ENCODE results near the gene TAS2R16. TPM values are rescaled to one million over a fixed set of nuclear protein-coding genes. Genes with fewer than 3 reads are reported as not detected.

Gene TAS2R16
- total and polyA plus RNA-seq, 2 experiments from 2014 or later: not detected

DNA sequence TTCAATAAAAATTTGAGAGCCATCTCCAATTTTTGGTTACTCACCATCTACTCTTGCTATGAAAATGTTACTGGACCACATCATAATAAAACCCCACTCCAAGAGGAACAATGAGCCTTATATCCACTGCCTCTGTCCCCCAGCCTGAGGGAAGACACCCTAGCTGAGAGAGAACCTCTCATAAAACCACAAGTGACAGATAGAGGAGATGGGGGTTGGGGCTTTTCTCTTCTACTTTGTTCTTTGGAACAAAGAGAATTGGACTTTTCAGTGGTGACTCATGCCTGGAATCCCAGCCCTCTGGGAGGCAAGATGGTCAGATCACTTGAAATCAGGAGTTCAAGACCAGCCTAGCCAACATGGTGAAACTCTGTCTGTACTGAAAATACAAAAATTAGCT, 27.6 kb upstream of the TAS2R16 start:
- no peaks in the 10 kb centered on the region for H3K9me3 ChIP-seq (ENCODE audit: low read depth)
- H2AFZ ChIP-seq: no peak overlapping the region
- H3K9me2 ChIP-seq (ENCODE audit: insufficient read depth): no peaks in the 10 kb centered on the region
- no peak overlapping the region for H3K4me2 ChIP-seq (ENCODE audit: unreplicated experiment)
- no peaks in the 10 kb centered on the region for H3F3A ChIP-seq (ENCODE audit: insufficient read depth)
- H3K27me3 ChIP-seq (replicated peaks; ENCODE audit: insufficient read depth): no peaks in the 10 kb centered on the region
- no peak for TF ChIP-seq EZH2 (IDR thresholded peaks at IDR 0.05; ENCODE audit: insufficient read depth, poor library complexity, severe bottlenecking)
- no peak for TF ChIP-seq EZH2phosphoT487 (IDR thresholded peaks at IDR 0.05; ENCODE audit: insufficient read depth, low read depth)
- no peak overlapping the region for H3K9ac ChIP-seq
- no peaks in the 10 kb centered on the region for H3K36me3 ChIP-seq (ENCODE audit: low read depth)
- no peak overlapping the region for H3K4me3 ChIP-seq
- H3K4me1 ChIP-seq (ENCODE audit: insufficient read depth): no peaks in the 10 kb centered on the region
- no peak overlapping the region for H3K27ac ChIP-seq
- no peaks in the 10 kb centered on the region for H4K20me1 ChIP-seq (ENCODE audit: insufficient read depth)
- no peaks in the 10 kb centered on the region for H3K79me2 ChIP-seq (ENCODE audit: insufficient read depth)
- in situ Hi-C loops (cut with MboI): no loop called here
- no peak for DNase-seq

DNA sequence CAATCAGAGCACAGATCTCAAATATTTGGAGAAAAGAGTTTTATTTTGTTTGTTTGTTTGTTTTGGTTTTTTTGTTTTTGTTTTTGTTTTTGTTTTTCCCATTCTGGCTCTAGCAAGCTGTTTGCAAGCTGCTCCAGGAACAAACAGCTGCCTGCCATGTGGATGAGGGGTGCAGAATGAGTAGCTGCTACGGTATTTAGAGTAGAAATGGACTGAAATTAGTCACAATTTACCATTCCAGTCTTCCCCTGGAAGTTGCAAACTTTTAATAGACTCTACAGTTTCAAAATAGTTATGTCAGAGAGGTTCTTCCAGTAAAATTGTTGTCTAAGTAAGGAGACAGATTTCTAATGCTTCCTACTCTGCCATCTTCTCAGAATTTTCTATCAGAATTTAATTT, 27.1 kb upstream of the TAS2R16 start:
- in situ Hi-C loops (cut with MboI): no loop called here
- 0 to 5% methylated on average over 1 of the region's 1 CpG for WGBS, 2 experiments (ENCODE audit: low coverage in 1 of 2, low lambda C conversion rate in 2 of 2, missing lambda C conversion rate in 2 of 2)
- no peak for TF ChIP-seq EZH2 (IDR thresholded peaks at IDR 0.05; ENCODE audit: insufficient read depth, poor library complexity, severe bottlenecking)
- no peak for TF ChIP-seq EZH2phosphoT487 (IDR thresholded peaks at IDR 0.05; ENCODE audit: insufficient read depth, low read depth)

DNA sequence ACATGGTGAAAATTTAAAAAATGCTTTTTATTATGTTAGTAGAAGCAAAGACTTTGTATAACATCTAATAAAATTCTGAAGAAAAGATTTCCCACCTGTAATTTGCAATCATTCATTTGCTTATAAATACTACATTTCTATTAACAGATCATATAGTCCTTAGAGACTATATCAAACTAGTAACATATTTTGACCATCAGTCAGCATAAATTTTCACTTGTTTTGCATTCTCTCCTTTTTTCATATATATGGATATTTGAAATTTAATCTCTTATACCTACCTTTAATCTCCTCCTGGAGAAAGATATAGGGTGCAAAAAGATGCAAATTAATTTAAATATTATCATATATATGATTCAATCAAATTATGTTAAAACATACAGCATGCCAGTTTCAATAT, 16.9 kb upstream of the TAS2R16 start:
- TF ChIP-seq EZH2 (IDR thresholded peaks at IDR 0.05; ENCODE audit: insufficient read depth, poor library complexity, severe bottlenecking) (no peak), EZH2phosphoT487 (IDR thresholded peaks at IDR 0.05; ENCODE audit: insufficient read depth, low read depth) (no peak)
- no peaks in the 10 kb centered on the region for H3K9me3 ChIP-seq (ENCODE audit: low read depth)
- H3K9me2 ChIP-seq (ENCODE audit: insufficient read depth): no peaks in the 10 kb centered on the region
- H3K27ac ChIP-seq: no peak overlapping the region
- in situ Hi-C loops (cut with MboI): no loop called here
- no peak overlapping the region for H2AFZ ChIP-seq
- H3K36me3 ChIP-seq (ENCODE audit: low read depth): no peaks in the 10 kb centered on the region
- H4K20me1 ChIP-seq (ENCODE audit: insufficient read depth): no peaks in the 10 kb centered on the region
- no peak for DNase-seq
- H3K4me2 ChIP-seq (ENCODE audit: unreplicated experiment): no peak overlapping the region
- H3K4me1 ChIP-seq (ENCODE audit: insufficient read depth): no peaks in the 10 kb centered on the region
- H3K27me3 ChIP-seq (replicated peaks; ENCODE audit: insufficient read depth): no peaks in the 10 kb centered on the region
- no peaks in the 10 kb centered on the region for H3K79me2 ChIP-seq (ENCODE audit: insufficient read depth)
- H3K4me3 ChIP-seq: no peak overlapping the region
- H3K9ac ChIP-seq: no peak overlapping the region
- H3F3A ChIP-seq (ENCODE audit: insufficient read depth): no peaks in the 10 kb centered on the region

More for the DNA sequence above, 27.1 kb upstream of the TAS2R16 start:
- Histone ChIP-seq H3K27me3 (replicated peaks; ENCODE audit: insufficient read depth) (no peaks in the 10 kb centered on the region), H4K20me1 (ENCODE audit: insufficient read depth) (no peaks in the 10 kb centered on the region), H3K79me2 (ENCODE audit: insufficient read depth) (no peaks in the 10 kb centered on the region), H3F3A (ENCODE audit: insufficient read depth) (no peaks in the 10 kb centered on the region), H3K9me3 (ENCODE audit: low read depth) (no peaks in the 10 kb centered on the region), H3K4me3 (no peak overlapping the region), H3K9me2 (ENCODE audit: insufficient read depth) (no peaks in the 10 kb centered on the region), H3K9ac (no peak overlapping the region), H2AFZ (no peak overlapping the region), H3K36me3 (ENCODE audit: low read depth) (no peaks in the 10 kb centered on the region), H3K27ac (no peak overlapping the region), H3K4me1 (ENCODE audit: insufficient read depth) (no peaks in the 10 kb centered on the region), H3K4me2 (ENCODE audit: unreplicated experiment) (no peak overlapping the region)
- DNase-seq: no peak

DNA sequence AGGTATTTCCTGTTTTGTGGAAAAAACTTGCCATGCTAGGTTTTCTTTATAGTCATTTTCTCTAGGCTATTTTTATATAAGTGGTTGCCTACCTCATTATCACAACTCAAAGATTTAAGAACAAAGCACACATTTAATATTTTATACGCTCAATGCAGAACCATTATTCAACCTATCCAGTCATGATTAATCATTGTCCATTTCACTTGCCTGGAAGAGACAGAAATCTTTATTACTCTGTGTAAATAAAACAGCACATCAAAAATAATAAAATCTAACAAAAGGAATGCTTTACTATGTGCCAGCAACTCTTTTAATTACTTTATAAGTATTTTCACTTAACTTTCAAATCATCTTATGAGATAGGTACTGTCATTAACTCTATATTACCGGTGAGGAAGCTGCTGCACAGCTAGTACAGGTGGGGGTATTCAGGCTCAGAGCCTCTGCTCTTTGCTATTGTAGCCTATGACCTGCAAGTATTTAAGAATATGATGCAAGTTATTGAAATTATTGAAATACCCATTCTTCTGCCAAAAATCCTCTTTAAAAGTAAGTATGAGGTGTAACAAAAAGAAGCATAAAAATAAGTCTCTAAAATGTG, 16.4 kb upstream of the TAS2R16 start:
- in situ Hi-C loops (cut with MboI): no loop called here
- Histone ChIP-seq H2AFZ (no peak overlapping the region), H3K36me3 (ENCODE audit: low read depth) (no peaks in the 10 kb centered on the region), H3K9ac (no peak overlapping the region), H3K79me2 (ENCODE audit: insufficient read depth) (no peaks in the 10 kb centered on the region), H3K4me3 (no peak overlapping the region), H3K27ac (no peak overlapping the region), H3K9me3 (ENCODE audit: low read depth) (no peaks in the 10 kb centered on the region), H3K4me2 (ENCODE audit: unreplicated experiment) (no peak overlapping the region), H3F3A (ENCODE audit: insufficient read depth) (no peaks in the 10 kb centered on the region), H4K20me1 (ENCODE audit: insufficient read depth) (no peaks in the 10 kb centered on the region), H3K27me3 (replicated peaks; ENCODE audit: insufficient read depth) (no peaks in the 10 kb centered on the region), H3K9me2 (ENCODE audit: insufficient read depth) (no peaks in the 10 kb centered on the region), H3K4me1 (ENCODE audit: insufficient read depth) (no peaks in the 10 kb centered on the region)
- TF ChIP-seq EZH2 (IDR thresholded peaks at IDR 0.05; ENCODE audit: insufficient read depth, poor library complexity, severe bottlenecking) (no peak), EZH2phosphoT487 (IDR thresholded peaks at IDR 0.05; ENCODE audit: insufficient read depth, low read depth) (no peak)
- no peak for DNase-seq
- 22 to 32% methylated on average over 2 of the region's 2 CpGs for WGBS, 2 experiments (ENCODE audit: low coverage in 1 of 2, low lambda C conversion rate in 2 of 2, missing lambda C conversion rate in 2 of 2)

DNA sequence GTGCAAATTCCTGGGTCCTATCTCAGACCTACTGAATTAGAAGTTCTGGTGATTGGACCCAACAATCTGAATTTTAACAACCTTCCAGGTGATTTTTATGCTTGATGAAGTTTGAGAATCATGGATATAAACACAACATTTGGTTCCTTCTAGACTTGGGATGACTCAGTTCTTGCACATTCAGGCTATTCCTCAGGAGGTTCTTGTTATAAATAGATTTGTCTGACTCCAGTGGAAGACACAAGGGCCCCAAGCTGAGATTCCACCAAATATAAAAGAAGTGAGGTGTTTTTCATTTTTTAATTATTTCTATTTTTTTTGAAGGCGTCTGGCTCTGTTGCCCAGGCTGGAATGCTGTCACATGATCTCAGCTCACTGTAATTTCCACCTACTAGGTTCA, 9.4 kb upstream of the TAS2R16 start:
- Histone ChIP-seq H3F3A (ENCODE audit: insufficient read depth) (no peaks in the 10 kb centered on the region), H3K4me1 (ENCODE audit: insufficient read depth) (no peaks in the 10 kb centered on the region), H3K36me3 (ENCODE audit: low read depth) (no peaks in the 10 kb centered on the region), H3K9me2 (ENCODE audit: insufficient read depth) (no peaks in the 10 kb centered on the region), H2AFZ (no peak overlapping the region), H3K9ac (no peak overlapping the region), H3K9me3 (ENCODE audit: low read depth) (no peaks in the 10 kb centered on the region), H3K4me3 (no peak overlapping the region), H3K79me2 (ENCODE audit: insufficient read depth) (no peaks in the 10 kb centered on the region), H3K4me2 (ENCODE audit: unreplicated experiment) (no peak overlapping the region), H3K27ac (no peak overlapping the region), H4K20me1 (ENCODE audit: insufficient read depth) (no peaks in the 10 kb centered on the region), H3K27me3 (replicated peaks; ENCODE audit: insufficient read depth) (no peaks in the 10 kb centered on the region)
- in situ Hi-C loops (cut with MboI): no loop called here
- DNase-seq: no peak
- TF ChIP-seq EZH2 (IDR thresholded peaks at IDR 0.05; ENCODE audit: insufficient read depth, poor library complexity, severe bottlenecking): no peak
- no peak for TF ChIP-seq EZH2phosphoT487 (IDR thresholded peaks at IDR 0.05; ENCODE audit: insufficient read depth, low read depth)
- WGBS, 2 experiments (ENCODE audit: low coverage in 1 of 2, low lambda C conversion rate in 2 of 2, missing lambda C conversion rate in 2 of 2): 0 to 9% methylated on average over 1 of the region's 1 CpG
